Mucosa of rectum (tissue), 2 donors: ENCODE data around the gene CD93.

Source experiments
- H3K27ac ChIP-seq, 2 donors: one replicate each; pipeline ENCODE4 v1.7.0; 2013; ENCODE audit warnings: inconsistent platforms in 2 of 2, low read depth in 2 of 2, low read length in 2 of 2
- H3K27me3 ChIP-seq, 2 donors: one replicate each; pipeline ENCODE4 v1.7.0; 2013; ENCODE audit warnings: low read length in 2 of 2; ENCODE audit not compliant: control insufficient read depth in 2 of 2, insufficient read depth in 2 of 2
- H3K36me3 ChIP-seq, 2 donors: one replicate each; pipeline ENCODE4 v1.7.0; 2013; ENCODE audit warnings: low read length in 2 of 2; ENCODE audit not compliant: control insufficient read depth in 2 of 2, insufficient read depth in 2 of 2
- H3K4me1 ChIP-seq, 2 donors: one replicate each; pipeline ENCODE4 v1.7.0; 2013; ENCODE audit warnings: low read length in 2 of 2, mild to moderate bottlenecking in 1 of 2; ENCODE audit not compliant: control insufficient read depth in 2 of 2, insufficient read depth in 2 of 2
- H3K4me3 ChIP-seq, 2 donors: one replicate each; pipeline ENCODE4 v1.7.0; 2013; ENCODE audit warnings: low read length in 2 of 2
- H3K9ac ChIP-seq, 2 donors: one replicate each; pipeline ENCODE4 v1.7.0; 2013; ENCODE audit warnings: low read length in 2 of 2, low read depth in 1 of 2, mild to moderate bottlenecking in 1 of 2
- H3K9me3 ChIP-seq, 2 donors: one replicate each; pipeline ENCODE4 v1.7.0; 2013; ENCODE audit warnings: low read length in 2 of 2; ENCODE audit not compliant: control insufficient read depth in 2 of 2
- donor health status: healthy.
- donor health status: Normal muscosa, but diverticular disease.

Gene CD93

DNA sequence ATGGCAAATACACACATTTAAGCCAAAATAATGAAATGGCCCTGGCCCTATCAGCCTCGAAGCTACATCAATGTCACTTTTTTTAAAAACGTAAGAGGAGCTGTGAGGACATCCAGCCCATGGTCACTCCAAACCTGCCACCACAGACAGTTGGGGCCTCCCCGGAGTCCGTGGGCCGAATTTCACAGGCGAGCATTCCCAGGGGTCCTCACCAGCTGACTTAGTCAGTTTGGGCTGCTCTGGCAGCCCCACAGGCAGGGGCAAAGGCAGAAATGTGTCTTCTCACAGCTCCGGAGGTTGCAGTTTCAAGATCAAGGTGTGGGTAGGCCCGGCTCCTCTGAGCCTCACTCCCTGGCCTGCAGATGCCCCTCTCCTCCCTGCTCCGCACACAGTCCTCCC is 25.8 kb upstream of the CD93 start:
- Histone ChIP-seq H3K9ac (no peak overlapping the region), H3K27ac (no peak overlapping the region), H3K27me3 (no peaks in the 10 kb centered on the region), H3K4me1 (no peaks in the 10 kb centered on the region), H3K4me3 (no peak overlapping the region), H3K9me3 (no peaks in the 10 kb centered on the region), H3K36me3 (no peaks in the 10 kb centered on the region)

- Histone ChIP-seq H3K9me3 (no peaks in the 10 kb centered on the region), H3K4me1 (no peaks in the 10 kb centered on the region), H3K27me3 (no peaks in the 10 kb centered on the region), H3K9ac (no peak overlapping the region), H3K4me3 (no peak overlapping the region), H3K36me3 (no peaks in the 10 kb centered on the region), H3K27ac (no peak overlapping the region)
These were observed 25.3 kb upstream of the CD93 start for GRCh38 chr20:23111307-23111943.

GRCh38 chr20:23108871-23109270 is 22.7 kb upstream of the CD93 start:
- H3K9me3 ChIP-seq: no peaks in the 10 kb centered on the region
- peaks cover 0 to 2% of the 10 kb centered on the region in 2 donors for H3K4me1 ChIP-seq
- no peak overlapping the region for H3K27ac ChIP-seq
- H3K27me3 ChIP-seq: no peaks in the 10 kb centered on the region
- H3K36me3 ChIP-seq: no peaks in the 10 kb centered on the region
- no peak overlapping the region for H3K9ac ChIP-seq
- H3K4me3 ChIP-seq: no peak overlapping the region

- H3K4me1 ChIP-seq: peaks cover 0 to 2% of the 10 kb centered on the region in 2 donors
These were observed 21.3 kb upstream of the CD93 start for GRCh38 chr20:23107466-23107865.

DNA sequence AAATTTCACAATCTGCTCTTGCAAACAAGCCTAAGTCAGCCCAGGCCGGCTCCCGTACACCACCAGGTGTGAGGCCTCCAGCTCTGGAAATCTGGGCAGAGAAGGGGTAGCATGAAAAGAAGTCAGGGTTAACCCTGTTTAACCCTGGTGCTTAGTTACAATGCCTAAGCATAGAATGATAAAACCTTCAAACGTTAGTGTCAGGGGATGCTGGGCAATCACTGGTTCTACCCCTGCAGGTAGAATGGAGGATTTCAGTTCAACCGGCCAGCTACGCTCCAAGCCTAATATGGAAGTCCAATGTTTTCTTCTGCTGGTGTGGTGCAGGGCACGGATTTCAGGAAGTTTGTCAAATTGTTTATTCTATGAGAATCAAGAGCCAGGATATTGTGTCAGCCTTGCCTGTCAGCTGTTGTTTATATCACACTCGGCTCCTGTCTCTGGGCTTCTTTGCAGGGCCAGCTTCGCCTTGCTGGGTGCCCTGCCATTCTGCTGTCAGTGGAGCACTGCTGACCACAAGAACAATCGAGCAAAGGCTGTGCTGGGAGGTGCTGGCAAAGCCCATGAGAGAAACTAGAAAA is 20.2 kb upstream of the CD93 start:
- Histone ChIP-seq H3K27ac (peak overlapping the region in 1 of 2 donors; percentile 50), H3K9ac (no peak overlapping the region), H3K27me3 (no peaks in the 10 kb centered on the region), H3K36me3 (no peaks in the 10 kb centered on the region), H3K9me3 (no peaks in the 10 kb centered on the region), H3K4me3 (no peak overlapping the region), H3K4me1 (peaks cover 0 to 2% of the 10 kb centered on the region in 2 donors)

More at GRCh38 chr20:23107466-23107865, 21.3 kb upstream of the CD93 start:
- Histone ChIP-seq H3K4me3 (no peak overlapping the region), H3K27ac (peak overlapping the region in 1 of 2 donors; percentile 50), H3K9ac (no peak overlapping the region), H3K36me3 (no peaks in the 10 kb centered on the region), H3K27me3 (no peaks in the 10 kb centered on the region), H3K9me3 (no peaks in the 10 kb centered on the region)

DNA sequence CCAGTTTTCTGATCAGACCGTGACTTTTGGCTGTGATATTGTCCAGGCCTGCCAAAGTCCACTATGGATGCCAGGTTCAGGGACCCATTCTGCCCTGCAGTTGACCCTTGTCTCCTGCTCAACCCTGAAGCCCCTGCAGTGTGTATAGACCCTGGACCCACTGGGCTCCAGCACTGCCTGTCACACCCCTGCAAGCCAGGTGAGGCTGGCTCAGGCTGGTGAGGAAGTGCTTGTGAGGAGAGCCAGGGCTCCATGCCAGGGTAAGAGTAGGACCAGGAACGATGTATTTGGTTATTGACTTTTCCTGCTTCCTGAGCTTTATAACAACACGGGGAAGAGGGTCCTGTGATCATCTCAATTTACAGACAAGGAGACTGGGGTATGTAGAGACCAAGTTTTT is 19.1 kb upstream of the CD93 start:
- Histone ChIP-seq H3K27ac (no peak overlapping the region), H3K4me3 (no peak overlapping the region), H3K9me3 (no peaks in the 10 kb centered on the region), H3K4me1 (peaks cover 0 to 2% of the 10 kb centered on the region in 2 donors), H3K36me3 (no peaks in the 10 kb centered on the region), H3K9ac (no peak overlapping the region), H3K27me3 (no peaks in the 10 kb centered on the region)

DNA sequence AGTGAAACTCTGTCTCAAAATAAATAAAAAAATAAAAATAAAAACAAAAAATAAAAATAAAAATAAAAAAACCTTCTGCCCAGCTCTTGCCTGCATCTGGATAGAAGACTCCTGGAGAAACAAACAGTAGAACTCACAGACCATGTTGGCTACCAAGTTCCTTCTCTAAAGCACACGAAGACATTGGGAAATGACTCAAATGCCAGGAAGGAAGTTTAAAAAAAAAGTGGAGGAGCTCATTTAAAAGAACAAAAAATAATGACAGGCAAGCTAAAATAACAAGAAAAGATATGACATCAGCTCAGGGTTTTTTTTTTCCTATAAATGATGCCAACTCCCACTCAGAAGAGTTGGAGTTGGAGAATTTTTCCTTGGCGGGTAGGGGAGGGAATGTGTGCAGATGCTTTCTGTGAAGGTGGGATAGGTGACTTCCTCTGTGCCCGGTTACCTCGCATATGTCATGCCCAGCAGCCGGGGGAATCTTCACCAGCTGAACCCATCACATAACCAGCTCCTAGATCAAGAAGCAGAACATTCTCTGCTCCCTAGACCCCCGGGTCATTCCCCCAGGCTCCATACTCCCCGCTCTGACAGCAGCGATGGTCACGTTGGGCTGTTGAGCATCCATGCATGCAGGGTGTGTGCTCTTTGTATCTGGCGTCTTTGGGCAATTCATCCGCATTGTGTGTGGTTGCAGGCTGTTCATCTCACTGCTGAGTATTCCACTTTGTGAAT is 17.3 kb upstream of the CD93 start:
- Histone ChIP-seq H3K27ac (peak overlapping the region in 1 of 2 donors; percentile 15), H3K27me3 (no peaks in the 10 kb centered on the region), H3K4me3 (no peak overlapping the region), H3K9ac (no peak overlapping the region), H3K4me1 (peaks cover 0 to 2% of the 10 kb centered on the region in 2 donors), H3K36me3 (no peaks in the 10 kb centered on the region), H3K9me3 (no peaks in the 10 kb centered on the region)

GRCh38 chr20:23101696-23102406 is 15.7 kb upstream of the CD93 start:
- H3K4me1 ChIP-seq: peaks cover 0 to 2% of the 10 kb centered on the region in 2 donors
- H3K4me3 ChIP-seq: no peak overlapping the region
- H3K27ac ChIP-seq: no peak overlapping the region
- H3K36me3 ChIP-seq: no peaks in the 10 kb centered on the region
- no peaks in the 10 kb centered on the region for H3K9me3 ChIP-seq
- H3K9ac ChIP-seq: no peak overlapping the region
- no peaks in the 10 kb centered on the region for H3K27me3 ChIP-seq

DNA sequence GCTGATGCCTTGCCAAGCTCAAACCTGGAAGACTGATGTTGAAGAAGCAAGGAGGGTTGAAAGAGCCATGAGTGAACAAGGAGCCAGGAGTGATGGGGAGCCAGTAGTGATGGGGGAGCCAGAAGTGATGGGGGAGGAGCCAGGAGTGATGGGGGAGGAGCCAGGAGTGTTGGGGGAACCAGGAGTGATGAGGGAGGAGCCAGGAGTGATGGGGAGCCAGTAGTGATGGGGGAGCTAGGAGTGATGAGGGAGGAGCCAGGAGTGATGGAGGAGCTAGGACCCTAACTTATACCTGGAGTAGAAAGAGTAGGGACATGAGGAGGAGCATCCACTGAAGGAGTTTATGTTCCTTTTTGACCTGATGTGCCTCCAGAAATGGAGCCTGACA is 14.6 kb upstream of the CD93 start:
- Histone ChIP-seq H3K9ac (no peak overlapping the region), H3K27me3 (no peaks in the 10 kb centered on the region), H3K9me3 (no peaks in the 10 kb centered on the region), H3K4me3 (no peak overlapping the region), H3K27ac (no peak overlapping the region), H3K4me1 (no peaks in the 10 kb centered on the region), H3K36me3 (no peaks in the 10 kb centered on the region)
